ENCODE data around the gene PDK2.

Gene PDK2

GRCh38 chr17:50094753-50095619 lies at the start of gene PDK2:
PDK2 (plus strand) TSS chr17:50095351; CDS start chr17:50095436, 85 bp downstream.
- DNase-seq (ENCODE audit: low read depth), result peak; percentile 91
- H3K4me3 ChIP-seq (ENCODE audit: control insufficient read depth, low read depth, low read length), result peak within 1 kb of the TSS; percentile 68
- no peak for TF ChIP-seq CTCF (conservative IDR thresholded peaks at IDR 0.05; ENCODE audit: control insufficient read depth, insufficient read depth, low read depth, low read length)

GRCh38 chr17:50046179-50046578 lies 49.0 kb upstream of the PDK2 start:
- no peak for DNase-seq (ENCODE audit: low read depth)
- no peak for TF ChIP-seq CTCF (conservative IDR thresholded peaks at IDR 0.05; ENCODE audit: control insufficient read depth, insufficient read depth, low read depth, low read length)
- H3K4me3 ChIP-seq (ENCODE audit: control insufficient read depth, low read depth, low read length), result no peak overlapping the region

DNA sequence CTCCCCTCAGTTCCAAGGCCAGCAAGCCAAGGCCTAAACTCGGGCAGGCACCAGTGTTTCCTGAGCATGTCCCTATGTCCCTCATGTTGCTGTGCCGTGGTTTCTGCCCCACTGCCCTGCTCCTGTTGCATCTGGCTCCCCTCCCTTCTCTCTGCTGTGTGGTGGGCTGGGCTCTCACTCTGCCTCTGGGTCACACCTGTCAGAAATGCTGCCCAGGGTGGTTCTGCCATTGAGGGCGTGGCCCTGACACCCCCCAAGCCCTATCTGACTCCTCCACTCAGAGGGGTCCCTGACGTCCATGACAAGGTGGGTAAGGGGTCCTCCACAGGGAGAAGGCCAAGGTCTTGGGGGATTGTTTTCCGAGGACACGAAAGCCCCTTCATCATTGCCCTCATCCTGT lies 48.5 kb upstream of the PDK2 start:
- no peak for DNase-seq (ENCODE audit: low read depth)
- H3K4me3 ChIP-seq (ENCODE audit: control insufficient read depth, low read depth, low read length), result no peak overlapping the region
- no peak for TF ChIP-seq CTCF (conservative IDR thresholded peaks at IDR 0.05; ENCODE audit: control insufficient read depth, insufficient read depth, low read depth, low read length)

DNA sequence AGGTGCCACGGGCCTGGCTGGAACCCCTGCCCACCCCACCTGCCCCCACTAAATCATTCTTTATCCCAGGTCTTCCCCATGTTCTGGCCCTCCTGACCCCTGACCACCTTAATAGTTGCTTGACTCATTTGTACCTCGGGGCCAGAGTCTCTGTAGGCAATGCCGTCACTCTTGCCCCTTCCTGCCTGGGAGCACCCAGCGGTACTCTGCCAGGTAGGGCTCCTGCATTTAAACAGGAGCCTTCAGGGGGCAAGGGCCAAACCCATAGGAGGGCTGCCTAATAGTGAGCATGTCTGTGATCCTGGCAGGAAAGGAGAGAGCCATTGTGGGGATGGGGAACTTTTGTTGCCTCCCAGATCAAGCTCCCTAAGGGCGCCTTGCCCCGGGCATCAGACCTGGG lies 48.1 kb upstream of the PDK2 start:
- TF ChIP-seq CTCF (conservative IDR thresholded peaks at IDR 0.05; ENCODE audit: control insufficient read depth, insufficient read depth, low read depth, low read length), result no peak
- H3K4me3 ChIP-seq (ENCODE audit: control insufficient read depth, low read depth, low read length), result no peak overlapping the region
- no peak for DNase-seq (ENCODE audit: low read depth)

- TF ChIP-seq CTCF (conservative IDR thresholded peaks at IDR 0.05; ENCODE audit: control insufficient read depth, insufficient read depth, low read depth, low read length), result no peak
- no peak overlapping the region for H3K4me3 ChIP-seq (ENCODE audit: control insufficient read depth, low read depth, low read length)
- DNase-seq (ENCODE audit: low read depth), result peak; percentile 79
Measured at GRCh38 chr17:50047488-50048126, 47.5 kb upstream of the PDK2 start.

GRCh38 chr17:50048146-50048720 lies 46.9 kb upstream of the PDK2 start:
- no peak for DNase-seq (ENCODE audit: low read depth)
- no peak for TF ChIP-seq CTCF (conservative IDR thresholded peaks at IDR 0.05; ENCODE audit: control insufficient read depth, insufficient read depth, low read depth, low read length)
- H3K4me3 ChIP-seq (ENCODE audit: control insufficient read depth, low read depth, low read length), result no peak overlapping the region

Measured in fibroblast of mammary gland (primary cell).